T-helper 1 cell treated with Interleukin-12 subunit alpha and Interleukin-12 subunit beta and Interleukin-4 antibody, amounts not matched to agents 30 ng/mL and 1 ng/mL, for 36 hours (primary cell): Measurements from ENCODE around the gene PKMYT1. TPM values are rescaled to one million over a fixed set of nuclear protein-coding genes. Genes with fewer than 3 reads are reported as not detected.

Experiments
- intact Hi-C: fragments of 100-400 bp; cut with micrococcal nuclease; formaldehyde crosslinking; loops from one replicate; pipeline ENCODE4 v1.15.1; 2024
- total RNA-seq: library from RNA; stranded (reverse); gene quantifications from 2 replicates; pipeline ENCODE4 v1.2.3, GENCODE V29; 2022

Gene PKMYT1
- total RNA-seq, 1 donor from 2014 or later, result 92.0 TPM

- intact Hi-C loops, result no loop called here
Observed at GRCh38 chr16:3001316-3001715, 21.1 kb upstream of the PKMYT1 start.

DNA sequence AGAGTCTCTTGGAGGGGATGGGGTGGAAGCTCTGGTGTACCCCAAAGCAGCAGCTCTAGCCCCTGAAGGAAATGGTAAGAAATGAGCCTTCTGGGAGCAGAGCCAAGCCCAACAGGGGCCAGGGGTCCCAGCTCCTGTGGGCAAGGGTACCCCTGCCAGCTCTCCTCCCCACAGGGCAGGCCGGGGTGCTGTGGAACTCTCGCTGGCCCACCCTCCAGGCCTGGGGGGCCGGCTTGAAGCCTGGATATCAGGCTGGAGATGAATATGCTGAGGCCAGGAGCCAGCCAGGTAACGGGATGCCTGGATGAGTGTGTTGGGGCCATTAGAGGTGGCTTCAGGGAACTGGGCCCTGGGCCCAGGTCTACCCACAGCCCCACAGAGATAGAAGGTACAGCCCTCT, 20.3 kb upstream of the PKMYT1 start:
- intact Hi-C loops, result no loop called here

GRCh38 chr16:2999929-3000328, 19.7 kb upstream of the PKMYT1 start:
- intact Hi-C loops, result no loop called here

DNA sequence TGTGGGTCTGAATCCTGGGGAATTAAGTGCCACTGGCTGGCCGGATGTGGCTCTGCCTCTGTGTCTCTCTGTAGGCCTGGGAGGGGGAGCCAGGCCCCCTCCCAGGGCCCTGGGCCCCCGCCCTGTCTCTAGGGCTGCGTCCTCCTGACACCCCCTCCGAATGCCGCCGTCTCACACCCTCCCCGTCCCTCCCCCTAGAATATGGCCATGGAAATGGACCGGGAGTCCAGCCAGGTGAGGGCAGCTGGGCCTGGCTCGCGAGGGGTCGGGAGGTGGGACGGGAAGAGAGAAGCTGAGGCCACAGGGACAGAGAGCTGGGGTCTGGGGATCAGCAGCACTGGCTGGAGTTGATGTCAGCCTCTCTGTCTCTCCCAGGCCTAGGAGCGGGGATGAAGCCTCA, 16.1 kb upstream of the PKMYT1 start:
- intact Hi-C loops, result no loop called here

DNA sequence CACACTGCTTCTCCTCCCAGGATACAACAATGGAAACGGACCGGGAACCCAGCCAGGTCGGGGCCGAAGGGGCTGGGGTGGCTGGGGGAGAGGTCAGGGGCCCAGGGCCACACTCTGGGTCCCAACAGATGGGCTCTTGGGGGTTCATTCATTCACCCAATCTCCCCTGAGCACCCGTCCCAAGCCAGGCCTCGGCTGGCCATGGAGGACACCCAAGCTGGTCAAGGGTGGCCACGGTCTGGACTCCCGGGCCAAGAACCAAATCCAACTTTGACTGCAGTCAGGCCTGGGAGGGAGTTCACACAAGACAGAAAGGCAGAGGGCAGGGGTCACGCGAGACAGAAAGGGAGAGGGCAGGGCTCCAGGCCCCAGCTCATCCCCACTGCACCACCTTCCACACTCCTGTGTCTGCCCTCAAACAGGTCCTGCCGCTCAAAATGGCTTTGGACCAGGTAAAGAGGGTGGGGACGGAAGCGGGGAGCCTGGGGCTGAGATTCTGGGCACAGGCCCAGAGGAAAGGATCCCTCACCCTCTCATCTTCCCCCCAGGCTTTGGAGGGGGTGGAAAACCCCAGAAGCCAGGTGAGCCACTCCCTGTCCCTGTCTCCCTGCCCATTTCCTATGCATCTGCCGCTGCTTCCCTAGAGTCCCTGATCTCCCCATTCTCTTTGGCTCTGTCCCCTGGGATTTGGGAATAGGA, 12.3 kb upstream of the PKMYT1 start:
- intact Hi-C loops, result no loop called here

GRCh38 chr16:2991566-2992261, 11.5 kb upstream of the PKMYT1 start:
- intact Hi-C loops, result no loop called here

GRCh38 chr16:2990891-2991290, 10.6 kb upstream of the PKMYT1 start:
- intact Hi-C loops, result no loop called here

GRCh38 chr16:2988590-2989099, 8.4 kb upstream of the PKMYT1 start:
- intact Hi-C loops, result no loop called here

DNA sequence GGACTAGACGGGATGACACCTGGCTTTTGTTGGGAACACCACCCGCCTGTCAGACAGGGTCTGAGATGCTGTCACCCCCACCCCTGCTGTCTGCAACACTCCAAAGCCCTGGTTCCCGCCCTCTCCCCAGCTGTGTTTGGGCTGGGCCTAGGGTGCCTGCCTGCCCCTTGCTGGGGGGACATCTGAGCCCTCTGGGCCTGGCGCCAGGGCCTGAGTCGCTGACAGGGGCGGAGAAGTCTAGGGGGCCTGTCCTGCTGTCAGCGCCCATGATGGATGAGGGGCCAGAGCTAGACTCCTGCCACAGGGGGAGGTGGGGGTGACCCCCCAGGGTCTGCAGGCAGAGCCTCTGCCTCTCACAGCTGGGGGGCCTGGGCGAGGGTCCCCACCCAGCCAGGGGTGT, 7.6 kb upstream of the PKMYT1 start:
- intact Hi-C loops, result no loop called here

- intact Hi-C loops, result no loop called here
Observed at GRCh38 chr16:2987286-2987685, 7.0 kb upstream of the PKMYT1 start.

- intact Hi-C loops, result no loop called here
Observed at GRCh38 chr16:2986623-2987188, 6.5 kb upstream of the PKMYT1 start.

DNA sequence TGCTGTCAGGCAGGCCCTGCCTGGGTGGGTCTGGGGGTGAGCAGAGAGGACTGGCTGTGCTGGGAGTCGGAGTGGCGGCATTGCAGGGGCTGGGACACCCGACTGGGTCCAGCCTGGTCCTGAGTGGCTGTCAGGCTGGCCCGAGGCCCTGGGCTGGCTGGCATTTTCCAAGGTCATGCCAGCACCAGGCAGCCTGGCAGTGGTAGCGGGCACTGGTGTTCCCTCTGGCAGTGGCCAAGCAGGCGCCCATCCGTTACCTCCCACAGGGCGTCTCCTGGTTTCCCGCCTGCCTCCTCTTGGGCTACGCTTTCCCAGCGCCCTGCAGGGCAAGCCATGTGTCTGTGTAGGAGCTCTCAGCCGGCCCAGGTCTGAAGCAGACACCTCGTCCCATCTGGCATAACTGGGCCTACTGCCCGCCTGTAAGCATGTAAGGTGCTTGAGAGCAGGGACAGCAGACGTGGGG, 5.7 kb upstream of the PKMYT1 start:
- intact Hi-C loops, result loop anchor here (2.0 kb wide), 1 partner anchor 17 kb away; no protein-coding TSS in a partner anchor

DNA sequence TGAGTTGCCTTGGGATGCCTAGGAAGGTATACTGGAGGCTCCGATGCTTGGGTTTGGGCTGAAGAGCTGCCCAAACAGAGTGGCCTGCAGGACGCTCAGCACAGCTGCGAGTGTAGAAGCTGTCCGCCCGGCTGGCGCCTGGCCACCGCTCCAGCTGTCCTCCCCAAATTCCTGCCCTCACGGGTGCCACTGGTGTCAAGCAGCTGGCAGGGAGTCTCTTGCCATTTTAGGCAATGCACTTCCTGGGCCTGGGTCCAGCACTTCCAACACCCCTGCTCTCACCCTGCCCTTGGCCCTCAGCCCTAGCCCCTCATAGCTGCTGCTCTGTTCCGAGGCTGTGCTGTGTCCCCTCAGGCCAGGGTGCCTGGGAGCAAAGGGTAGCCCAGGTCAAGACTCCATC, 5.2 kb upstream of the PKMYT1 start:
- intact Hi-C loops, result loop anchor here (2.0 kb wide), 1 partner anchor 17 kb away; no protein-coding TSS in a partner anchor

GRCh38 chr16:2983706-2984136, 3.5 kb upstream of the PKMYT1 start:
- intact Hi-C loops, result loop anchor here (2.0 kb wide), 1 partner anchor 19 kb away; no protein-coding TSS in a partner anchor

- intact Hi-C loops, result no loop called here
Observed at GRCh38 chr16:2982402-2982801, 2.2 kb upstream of the PKMYT1 start.

DNA sequence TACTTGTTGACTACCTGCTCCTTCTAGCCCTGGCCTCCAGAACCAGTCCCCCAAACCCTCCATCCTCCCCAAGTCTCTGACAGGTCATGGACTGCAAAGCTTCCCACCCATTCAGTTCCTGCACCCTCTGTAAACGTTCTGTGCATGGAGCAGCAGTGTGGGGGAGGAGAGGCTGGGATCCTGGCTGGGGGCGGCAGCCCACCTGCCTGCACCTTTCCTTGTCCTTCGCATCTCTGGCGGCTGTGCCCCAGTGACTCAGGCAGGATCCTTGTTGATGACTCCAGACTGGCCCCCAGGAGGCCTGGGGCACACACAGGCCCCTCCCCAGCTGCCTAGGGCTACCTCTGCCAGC, 1.6 kb upstream of the PKMYT1 start:
- intact Hi-C loops, result no loop called here

DNA sequence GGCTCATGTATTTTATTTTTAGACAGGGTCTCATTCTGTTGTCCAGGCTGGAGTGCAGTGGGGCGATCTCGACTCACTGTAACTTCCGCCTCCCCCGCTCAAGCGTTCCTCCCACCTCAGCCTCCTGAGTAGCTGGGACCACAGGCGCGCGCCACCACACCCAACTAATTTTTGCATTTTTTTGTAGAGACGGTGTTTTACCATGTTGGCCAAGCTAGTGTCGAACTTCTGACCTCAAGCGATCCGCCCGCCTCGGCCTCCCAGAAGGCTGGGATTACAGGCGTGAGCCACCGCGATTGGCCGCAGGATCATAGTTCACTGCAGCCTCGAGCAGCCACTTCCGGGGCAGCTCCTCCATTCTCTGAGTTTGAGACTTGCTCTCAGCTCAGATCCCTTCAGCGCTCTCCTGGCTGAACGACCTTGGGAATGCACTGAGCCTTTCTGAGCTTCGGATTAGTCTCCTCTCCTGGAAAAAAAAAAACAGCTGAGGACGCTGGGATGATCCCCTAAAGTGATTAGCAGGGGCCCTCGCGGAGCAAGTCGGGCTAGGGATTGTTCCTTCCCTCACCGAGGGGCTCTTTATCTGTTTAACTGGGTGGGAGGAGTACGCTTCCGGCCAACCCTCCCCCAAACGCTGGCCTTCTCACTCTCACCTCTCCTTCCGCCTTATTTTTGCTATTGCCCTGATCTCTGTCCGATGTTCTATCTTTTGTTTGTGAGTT, 1.1 kb upstream of the PKMYT1 start:
- intact Hi-C loops, result no loop called here

DNA sequence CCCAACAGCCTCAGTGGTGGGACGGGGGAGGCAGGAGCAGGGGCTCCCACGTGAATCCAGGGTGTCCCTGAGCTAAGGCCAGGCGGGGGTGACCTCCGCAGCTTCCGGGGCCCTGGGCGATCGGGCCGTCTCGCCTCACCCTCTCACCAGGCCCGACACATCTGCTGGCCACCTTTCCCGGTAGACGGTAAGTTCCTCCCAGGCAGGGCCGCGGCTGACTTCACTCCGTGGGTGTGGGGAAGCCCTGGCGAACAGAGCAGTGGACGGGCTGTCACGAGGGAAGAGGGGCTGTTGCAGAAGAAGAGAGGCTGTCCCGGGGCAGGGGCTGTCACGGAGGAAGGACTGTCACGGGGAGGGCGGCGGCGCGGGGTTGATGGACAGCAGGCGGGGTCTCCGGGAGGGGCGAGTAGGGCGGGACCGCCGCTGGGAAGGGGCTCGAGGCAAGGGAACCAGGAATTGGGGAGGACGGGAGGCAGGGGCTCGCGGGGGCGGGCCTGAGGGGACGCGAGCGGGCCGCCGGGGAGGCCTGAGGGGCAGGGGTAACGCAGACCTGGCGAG, 498 bp downstream of the PKMYT1 start:
- intact Hi-C loops, result loop anchor here (1.0 kb wide), 3 partner anchors 10 to 68 kb away; partner anchors contain the start of genes FLYWCH1, PAQR4 and THOC6

GRCh38 chr16:2977440-2977839, 2.8 kb downstream of the PKMYT1 start:
- intact Hi-C loops, result no loop called here

GRCh38 chr16:2976673-2977072, 3.6 kb downstream of the PKMYT1 start:
- intact Hi-C loops, result no loop called here

GRCh38 chr16:2976201-2976600, 4.0 kb downstream of the PKMYT1 start:
- intact Hi-C loops, result no loop called here
